D341Med (cell line): Measurements from ENCODE around the gene DNAJC18.
A peak's percentile ranks its signal among the peaks of the same experiment; 100 is the strongest.
"Not testable (repeated sequence)": the region's sequence is repeated elsewhere in the genome, so short reads cannot be mapped to it uniquely, and the experiment has no call there.

Source experiments
- DNase-seq: peaks from one replicate; pipeline ENCODE4 v3.0.0; 2012; ENCODE audit warnings: low spot score

The DNAJC18 gene

DNA sequence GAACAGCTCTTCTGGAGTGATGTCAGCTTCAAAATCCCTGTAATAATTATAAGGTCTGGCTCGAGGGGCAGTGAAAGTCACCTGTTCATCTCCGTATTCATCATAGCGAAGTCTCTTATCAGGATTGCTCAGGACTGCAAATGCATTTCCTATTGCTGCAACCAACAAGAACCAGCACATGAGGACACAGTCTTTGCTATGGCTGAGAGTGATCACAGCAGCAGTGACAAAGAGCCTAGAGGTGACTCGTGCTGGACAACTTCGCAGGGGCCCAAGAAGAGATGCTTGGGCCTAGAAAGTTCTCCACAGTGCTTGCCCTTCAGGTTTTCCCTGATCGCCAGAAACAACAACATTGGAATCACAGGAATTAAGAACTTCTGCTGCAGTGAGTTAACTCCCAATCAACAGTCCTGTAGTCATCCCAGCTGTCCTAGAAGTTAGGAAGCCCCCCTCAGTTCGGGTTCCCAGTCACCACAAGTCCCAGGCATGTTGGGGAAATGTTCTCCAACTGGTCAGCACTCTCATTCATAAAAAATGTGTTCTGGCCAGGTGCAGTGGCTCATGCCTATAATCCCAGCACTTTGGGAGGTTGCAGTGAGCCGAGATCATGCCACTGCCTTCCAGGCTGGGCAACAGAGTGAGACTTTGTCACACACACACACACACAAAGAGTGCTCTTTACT lies 13.0 kb downstream of the DNAJC18 start:
- no peak for DNase-seq

DNA sequence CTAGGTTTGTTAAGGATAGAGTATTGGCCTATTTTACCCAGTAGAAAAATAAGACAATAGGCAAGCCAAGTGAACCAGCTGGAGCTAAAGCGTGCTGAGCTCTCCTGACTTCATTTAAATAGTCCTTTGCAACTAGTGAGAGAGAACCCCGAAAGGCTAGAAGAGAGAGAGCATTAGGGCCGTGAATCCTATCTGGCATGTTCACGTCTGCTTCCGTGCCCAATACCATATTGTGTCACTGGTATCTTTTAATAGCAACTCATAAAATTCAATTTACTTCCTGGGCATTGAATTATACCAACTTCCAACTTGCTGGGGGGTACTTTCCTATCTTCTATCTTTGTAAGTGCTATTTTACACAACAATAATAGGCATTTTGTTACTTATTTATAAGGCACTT lies 13.8 kb downstream of the DNAJC18 start:
- DNase-seq = no peak

DNA sequence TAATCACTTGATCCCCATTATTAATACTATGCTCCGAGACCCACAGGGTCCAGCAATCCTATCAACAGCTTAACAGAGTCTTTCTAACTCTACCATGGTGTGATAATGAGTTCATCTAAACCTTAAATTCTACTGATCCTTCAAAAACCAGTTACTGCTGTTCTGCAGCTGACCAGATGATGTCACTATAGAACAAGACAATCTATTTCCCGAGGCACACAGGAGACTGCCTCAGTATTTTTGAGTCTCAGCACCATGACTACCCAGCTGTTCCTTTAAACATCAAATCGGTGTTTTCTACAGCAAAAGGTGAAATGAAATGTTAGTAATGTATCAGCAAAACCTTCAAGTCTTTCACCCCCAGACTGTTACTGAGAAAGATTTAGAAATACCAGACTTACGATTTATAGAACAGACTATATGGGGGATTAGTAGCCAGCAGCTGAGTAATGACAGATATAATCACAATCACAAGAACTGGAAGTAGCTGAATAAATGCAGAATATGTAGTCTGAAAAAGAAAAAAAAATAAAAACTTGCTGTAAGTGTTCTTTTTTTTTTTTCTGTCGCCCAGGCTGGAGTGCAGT lies 16.9 kb downstream of the DNAJC18 start:
- peak; percentile 77 for DNase-seq

DNA sequence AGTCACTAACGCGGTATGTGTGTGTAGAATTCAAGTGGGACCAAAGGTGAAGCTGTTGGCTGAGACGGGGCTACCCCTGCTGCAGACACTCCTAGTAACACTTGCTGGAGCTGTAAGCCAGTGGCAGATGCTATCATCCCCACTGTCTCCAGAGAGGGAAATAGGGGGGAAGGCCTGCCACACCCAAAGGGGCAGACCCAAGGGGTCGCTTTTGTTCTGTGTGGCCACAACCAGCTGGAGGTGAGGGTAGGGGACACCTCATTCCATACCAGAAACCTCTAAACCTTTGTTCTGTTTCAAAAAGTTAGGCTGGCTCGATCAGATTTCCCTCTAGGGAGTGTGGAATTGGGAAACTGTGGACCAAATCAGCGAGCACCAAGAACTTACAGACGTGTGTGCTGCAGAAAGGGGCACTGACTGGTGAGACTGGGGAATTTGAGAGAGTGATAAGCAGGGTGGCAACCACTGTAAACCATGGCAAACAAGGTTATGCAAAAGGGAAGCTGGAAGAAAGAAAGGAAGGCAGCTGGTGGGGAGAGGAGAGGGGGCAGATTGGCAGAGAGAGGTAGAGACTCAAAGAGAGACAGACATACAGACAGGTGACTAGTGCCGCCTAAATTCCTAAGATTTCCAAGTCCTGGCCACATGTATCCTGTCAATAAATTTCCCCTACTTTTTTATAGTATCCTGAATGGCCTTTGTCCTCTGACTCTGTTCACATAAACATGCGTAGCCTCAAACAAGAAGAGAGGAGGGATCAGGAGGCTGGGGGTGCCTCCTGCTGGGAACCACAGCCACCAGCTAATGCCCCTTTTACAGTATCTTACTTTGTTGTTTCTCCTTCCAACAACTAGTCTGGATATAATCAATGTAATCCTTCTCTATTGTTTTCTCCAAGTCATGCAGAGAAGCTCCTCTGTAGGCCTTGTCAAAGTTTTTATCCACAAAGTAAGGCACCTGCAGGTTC lies 19.8 kb downstream of the DNAJC18 start:
- DNase-seq = no peak

DNA sequence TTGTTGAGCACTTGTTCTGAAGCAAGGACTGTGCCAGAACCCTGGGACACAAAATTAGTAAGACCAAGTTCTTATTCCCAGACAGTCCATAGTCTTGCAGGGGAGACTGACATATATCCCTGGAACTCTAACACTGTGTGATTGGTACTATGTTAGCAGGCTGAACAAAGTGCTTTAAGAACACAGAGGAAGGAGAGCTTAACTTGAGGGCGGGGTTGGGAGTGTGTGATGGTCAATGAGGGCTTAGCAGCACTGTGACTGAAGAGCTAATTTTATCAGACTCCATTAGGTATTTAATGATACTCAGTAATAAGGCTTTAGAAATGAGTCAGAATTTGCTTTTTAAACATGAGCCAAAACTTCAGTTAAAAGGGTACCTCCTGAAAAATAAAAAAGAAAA lies 20.5 kb downstream of the DNAJC18 start:
- no peak for DNase-seq

DNA sequence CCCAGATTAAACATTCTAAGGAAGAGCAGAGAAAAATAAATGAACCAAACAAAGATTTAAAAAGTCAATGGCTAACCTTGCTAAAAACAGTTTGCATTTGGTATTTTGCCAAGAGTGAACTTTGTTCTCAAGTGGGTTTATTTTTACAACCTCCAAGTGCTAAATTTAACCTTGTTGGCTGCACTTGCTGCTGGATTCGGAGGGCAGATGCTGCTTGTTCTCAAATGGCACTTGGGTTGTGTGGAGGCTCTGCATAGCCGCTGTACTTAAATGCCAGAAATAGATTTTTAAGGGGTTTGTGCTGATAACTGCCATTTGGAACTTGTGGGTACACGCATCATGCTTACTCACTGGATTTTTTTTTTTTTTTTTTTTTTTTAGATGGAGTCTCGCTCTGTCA lies 22.1 kb downstream of the DNAJC18 start:
- no peak for DNase-seq

DNA sequence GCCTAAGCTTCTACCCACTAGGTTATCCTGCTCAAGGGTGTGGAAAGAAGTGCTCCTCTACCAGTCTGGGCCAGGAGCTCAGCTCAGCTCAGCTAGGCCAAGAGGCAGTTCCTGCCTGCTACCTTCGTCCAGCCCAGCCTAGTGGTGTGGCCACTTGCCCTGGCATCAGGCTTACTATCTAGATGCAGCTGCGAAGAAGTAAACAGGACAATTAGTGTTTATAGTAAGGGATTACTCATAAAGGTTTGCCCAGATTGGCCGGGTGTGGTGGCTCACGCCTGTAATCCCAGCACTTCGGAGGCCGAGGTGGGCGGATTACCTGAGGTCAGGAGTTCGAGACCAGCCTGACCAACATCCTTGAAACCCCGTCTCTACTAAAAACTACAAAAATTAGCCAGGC lies 22.7 kb downstream of the DNAJC18 start:
- no peak for DNase-seq

DNA sequence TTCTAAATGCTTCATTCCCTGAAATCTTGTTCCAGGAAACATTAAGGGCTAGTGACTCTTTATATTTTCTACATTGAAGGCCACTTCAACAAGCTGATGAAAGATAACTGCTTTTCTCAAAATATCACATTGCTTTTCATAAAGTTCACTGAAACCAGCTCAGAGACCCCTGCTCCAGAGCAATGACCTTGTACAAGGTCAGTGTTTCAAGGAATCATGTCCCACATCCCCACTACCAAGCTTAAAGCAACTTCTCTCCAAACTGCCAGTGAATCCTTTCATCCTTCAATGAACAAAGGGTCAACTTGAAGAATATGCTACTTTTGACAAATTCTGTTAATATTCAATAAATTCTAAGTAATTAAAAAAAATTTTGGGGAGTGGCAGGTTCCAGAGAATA lies 23.5 kb downstream of the DNAJC18 start:
- no peak for DNase-seq

DNA sequence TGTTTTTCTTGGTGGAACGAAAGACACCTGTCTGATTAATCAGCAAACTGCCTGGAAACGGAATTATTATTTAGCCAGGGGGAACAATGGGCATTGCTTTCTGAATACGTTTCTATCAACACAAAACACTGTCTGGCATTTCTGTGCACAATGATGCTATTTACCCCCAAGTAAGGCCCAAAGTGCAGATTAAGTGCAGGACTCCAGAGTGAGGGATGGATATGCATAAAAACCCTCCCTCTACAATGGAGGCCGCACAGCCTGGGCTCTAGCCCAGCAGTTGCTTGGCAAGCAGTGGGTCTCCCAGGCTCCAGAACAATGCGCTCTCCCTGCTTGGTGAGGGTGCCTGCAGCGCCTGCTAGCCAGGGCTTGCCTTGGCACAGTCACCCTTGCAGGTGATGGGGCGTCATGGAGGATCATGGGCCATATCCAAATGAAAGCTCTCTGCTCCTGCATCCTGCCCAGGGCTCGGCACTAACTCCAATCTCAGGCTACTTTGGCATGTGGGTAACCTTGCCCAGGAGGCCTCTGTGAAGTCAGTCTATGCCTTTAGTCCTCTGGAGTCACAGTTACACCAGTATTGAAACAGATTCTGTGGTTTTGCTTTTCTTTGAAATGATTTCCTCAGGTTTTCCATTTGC lies 24.0 kb downstream of the DNAJC18 start:
- no peak for DNase-seq

DNA sequence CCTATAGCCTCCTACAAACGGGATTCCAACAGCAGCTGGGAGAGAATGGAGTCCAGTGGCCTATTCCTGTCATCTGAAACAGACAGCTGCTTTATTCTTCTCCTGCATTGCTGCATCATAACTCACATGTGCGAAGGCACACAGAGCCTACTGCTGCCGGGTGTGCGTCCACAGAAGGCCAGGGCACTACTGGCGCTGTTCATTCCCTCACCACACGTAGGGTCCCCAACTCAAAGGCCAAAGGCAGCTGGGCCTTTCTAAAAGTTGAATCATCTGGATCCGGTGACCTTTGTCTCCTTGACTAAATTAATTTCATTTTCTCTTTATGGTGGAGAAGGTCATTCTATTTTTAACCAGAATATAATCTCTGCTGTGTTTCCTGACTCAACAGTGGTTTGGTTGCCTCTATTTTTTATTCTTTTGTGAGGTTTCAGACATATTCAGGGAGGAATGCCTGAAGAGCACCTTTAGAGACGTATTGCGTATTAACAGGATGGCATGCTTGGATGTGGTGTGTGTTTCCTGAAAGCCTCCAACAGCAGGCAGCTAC lies 24.7 kb downstream of the DNAJC18 start:
- DNase-seq = no peak

DNA sequence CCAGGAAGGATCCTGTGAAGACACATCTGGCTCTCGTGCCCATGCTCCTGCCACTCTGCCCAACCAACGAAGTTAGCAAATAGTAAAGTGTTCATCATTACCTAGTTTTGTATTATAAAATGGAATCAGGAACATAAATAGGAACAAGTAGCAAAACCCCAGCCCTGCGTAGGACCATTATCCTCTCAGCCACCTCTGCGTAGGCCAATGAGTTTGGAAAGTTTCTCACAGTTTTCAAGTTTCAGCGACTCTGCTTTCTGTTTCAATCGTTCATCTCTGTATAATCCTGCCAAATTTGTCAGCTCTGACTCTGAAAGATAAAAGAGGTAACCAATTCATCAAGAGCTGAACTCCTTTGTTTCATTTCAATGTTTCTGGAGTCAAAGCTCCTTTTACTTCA lies 25.4 kb downstream of the DNAJC18 start:
- no peak for DNase-seq

DNA sequence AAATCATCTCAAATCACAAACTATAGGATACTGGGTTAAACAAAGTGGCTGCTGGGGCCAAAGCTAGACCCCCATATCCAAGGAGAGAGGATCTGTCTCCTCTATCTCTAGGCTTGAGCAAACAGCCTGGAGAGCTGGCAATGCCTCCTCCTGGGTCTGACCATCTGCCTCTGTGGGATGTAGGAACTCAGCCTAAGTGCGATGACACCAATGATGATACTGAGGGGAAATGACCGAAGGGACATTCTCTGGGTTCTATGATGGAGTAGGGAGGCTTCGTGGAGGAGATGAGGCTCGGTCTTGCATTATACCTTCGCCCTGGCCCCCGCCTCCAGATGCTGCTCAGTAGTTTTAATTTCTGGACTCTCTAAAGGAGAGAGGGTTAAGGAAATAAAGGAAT lies 26.2 kb downstream of the DNAJC18 start:
- no peak for DNase-seq

DNA sequence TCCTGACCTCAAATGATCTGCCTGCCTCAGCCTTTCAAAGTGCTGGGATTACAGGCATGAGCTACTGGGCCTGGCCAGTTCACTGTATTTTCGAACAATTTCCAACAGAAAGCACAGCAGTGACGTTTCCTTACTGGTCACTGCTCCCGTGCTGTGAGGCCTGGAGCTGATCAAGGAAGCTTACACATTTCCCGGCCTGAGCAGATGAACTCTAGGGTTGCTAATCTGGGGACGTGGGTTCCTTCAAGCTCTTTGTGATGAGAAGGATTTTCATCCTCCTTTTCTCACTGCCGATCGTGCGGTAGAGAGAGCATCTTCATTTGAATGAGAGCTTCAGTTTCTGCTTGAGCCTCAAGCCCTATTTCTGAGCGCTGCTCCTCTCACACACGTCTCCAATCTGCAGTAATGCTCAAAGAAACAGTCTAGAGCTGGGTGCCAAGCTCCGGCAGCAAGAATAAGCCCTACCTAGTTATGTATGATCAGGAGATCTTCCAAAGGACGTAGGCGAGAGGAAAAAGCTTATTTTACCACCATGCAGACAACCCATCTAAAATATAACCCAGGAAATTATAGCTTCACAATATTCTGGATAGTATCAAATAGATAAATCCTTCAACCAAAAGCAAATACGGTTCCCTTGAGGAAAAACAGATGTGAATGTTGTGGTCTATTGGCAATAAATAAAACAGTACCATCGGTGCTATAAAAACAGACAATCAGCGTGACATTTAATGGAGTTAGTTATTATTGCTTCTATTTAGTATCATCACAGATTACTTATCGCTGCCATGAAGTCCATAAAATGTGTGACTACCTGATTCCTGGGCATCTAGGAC lies 28.1 kb downstream of the DNAJC18 start:
- DNase-seq = no peak

DNA sequence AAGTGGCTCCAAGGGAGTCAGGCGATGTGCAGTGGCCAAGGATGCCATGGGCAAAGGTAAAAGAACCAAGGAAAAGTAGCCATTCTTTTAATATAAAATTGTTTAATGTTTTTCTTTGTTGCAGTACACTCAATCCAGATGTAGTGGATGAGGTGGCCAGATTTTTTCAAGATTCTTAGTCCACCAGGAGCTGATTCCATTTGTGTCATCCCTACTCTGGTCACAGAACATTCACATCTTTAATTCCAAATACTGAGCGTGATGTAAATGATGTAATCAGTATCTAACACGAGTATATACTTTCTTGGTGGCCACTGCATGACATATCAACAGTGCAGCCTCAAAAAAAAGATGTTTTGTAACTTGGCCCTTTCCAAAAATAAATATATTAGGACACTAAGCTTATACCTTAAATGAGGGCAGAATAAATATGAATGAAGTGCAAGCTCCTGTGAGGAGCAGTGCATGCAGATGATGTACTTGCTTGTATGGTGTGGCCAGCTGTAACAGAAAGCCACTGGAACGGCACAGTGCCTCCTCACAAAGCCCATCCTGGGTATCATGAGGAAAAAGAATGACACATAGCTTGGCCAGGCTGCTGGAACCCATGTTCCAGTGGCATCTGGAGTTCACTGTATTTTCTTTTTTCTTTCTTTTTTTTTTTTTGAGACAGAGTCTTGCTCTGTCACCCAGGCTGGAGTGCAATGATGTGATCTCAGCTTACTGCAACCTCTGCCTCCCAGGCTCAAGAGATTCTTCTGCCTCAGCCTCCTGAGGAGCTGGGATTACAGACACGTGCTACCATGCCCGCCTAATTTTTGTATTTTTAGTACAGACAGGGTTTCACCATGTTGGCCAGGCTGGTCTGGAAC lies 29.0 kb downstream of the DNAJC18 start:
- DNase-seq = no peak

DNA sequence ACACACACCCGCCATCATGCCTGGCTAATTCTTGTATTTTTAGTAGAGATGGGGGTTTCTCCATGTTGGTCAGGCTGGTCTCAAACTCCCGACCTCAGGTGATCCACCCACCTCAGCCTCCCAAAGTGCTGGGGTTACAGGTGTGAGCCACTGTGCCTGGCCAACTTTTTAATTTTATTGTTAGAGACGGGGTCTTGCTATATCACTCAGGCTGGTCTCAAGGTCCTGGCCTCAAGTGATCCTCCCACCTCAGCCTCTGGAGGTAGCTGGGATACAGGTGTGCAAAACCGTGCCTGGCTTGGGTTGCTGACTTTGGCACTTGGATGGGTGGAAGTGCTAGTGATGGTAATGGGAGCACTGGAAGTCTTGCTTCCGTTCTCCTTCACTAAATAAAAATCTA lies 30.2 kb downstream of the DNAJC18 start:
- not testable (repeated sequence) for DNase-seq

DNA sequence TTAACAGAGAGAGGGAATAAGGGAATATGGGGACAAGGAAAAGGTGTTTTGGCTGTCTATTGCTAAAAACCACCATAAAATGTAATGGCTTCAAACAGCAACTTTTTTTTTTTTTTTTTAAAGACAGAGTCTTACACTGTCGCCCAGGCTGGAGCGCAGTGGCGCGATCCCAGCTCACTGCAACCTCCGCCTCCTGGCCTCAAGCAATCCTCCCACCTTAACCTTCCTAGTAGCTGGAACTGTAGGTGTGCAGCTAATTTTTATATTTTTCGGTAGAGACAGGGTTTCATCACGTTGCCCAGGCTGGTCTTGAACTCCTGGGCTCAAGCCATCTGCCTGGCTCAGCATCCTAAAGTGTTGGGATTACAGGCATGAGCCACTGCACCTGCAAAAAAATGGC lies 31.1 kb downstream of the DNAJC18 start:
- no peak for DNase-seq

DNA sequence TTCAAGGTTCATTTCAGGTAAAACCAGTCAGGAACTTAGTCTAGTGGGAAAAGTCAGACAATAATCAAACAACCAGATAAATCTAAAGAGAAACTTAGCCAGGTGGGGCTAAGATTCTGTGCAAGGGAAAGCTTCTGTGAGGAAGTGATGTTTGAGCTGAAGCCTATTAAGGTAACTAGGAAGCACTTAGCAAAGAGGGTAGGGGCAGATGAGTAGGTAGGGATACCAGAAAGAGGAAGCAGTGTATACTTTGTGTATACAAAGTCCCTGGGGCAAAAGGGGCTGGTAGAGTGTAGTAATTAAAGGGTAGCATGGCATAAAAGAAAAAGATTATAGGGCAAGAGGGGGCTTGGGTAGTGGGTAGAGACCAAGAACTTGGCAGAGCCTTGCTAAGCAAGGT lies 31.8 kb downstream of the DNAJC18 start:
- DNase-seq = no peak

DNA sequence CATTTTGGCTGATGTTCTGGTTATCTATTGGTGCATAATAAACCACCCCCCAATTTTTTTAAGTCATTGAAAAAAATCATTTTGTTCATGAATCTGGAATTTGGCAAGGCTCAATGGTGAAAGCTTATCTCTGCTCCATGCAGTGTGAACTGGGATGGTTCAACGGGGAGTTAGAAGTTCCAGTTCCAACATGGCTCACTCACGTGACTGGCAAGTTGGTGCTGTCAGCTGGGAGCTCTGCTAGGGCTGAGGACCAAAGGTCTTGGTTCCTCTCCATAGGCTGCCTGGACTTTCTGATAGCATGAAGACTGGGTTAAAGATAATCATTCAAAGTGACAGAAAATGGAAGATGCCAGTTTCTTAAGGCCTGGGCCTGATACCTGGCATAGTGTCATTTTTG lies 32.4 kb downstream of the DNAJC18 start:
- no peak for DNase-seq

DNA sequence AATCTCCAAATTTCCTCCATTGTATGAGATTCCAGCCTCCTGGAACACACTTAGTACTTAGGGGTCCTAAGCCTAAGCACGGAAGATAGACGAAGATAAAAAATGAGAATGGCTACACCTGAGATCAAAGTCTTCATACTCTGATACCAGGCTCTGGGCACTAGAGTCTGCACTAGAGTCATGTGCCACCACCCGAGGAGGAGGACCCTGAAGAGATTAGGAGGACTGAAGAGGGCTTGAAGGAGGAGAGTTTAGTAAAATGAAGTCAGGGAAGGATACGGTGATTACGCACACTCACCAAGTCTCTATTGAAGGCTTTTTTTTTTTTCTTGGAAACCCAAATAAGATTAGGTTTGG lies 34.9 kb downstream of the DNAJC18 start:
- DNase-seq = no peak

DNA sequence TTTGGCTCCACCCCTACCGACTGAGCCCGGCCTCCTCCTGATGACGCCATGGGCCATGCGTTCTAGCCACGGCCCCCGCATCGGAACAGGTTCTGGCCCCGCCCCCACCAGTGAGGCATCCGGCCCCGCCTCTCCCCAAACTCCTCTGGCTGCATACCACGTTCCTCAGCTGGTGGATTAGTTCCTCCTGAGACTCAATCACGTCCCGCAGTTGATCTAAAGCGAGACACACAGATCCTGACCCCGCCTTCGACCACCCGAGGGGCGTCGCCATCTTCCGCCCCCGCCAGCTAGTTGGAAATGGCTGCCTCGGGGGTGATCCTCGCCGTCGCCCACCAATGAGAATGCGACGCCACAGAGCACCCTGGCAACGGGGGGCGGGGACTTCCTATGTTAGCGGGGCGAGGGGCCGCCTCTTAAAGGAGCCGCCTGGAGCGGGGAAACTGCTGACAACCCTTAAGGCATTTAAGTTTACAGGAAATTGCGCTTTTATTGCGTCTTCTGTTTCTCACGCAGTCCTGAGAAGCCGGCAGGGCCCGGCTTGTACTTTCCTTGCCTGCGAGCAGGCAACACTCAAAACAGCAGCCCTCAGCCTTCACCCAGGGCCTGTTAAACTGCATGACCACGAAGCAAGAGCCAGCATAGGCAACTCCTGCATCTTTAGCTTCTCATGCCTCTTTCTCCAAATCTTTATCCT lies 35.4 kb downstream of the DNAJC18 start, which contains the start of gene SPATA24:
TSS of gene SPATA24 (minus strand) at position 303 of the 697 bp plus-strand sequence. CDS start at position 274, 29 bp downstream.
- peak; percentile 97 for DNase-seq
